Erythroblast (primary cell): Measurements from ENCODE around the gene KRTAP21-3.

Experiments used
- GATA1 ChIP-seq: IDR thresholded peaks from 2 replicates; pipeline ENCODE4 v1.6.1; 2011; ENCODE audit warnings: low read depth, mild to moderate bottlenecking, control low read depth, low read length, moderate library complexity
- POLR2A ChIP-seq: IDR thresholded peaks from 2 replicates; pipeline ENCODE4 v1.6.1; 2011; ENCODE audit warnings: mild to moderate bottlenecking, low read length

DNA sequence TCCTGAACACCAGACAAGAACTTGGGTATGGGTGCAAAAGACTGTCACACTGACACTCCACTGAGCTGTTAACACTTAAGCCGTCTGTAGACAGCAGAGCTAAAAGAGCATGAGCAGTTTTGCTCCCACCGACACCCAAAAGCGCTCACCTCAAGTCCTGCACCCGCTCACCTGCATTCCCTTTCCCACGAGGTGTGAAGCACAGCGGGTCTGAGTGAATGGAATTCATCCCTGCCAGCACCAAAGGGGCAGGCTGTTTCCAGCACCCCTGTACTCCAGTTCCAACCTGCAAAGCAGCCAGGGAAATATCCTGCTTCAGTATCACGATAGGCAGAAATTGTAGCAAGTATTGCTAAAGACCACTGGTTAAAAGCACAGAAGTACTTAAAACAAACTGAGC, 28.8 kb downstream of the KRTAP21-3 start:
- no peak for TF ChIP-seq POLR2A
- no peak for TF ChIP-seq GATA1
